Naive B cell (primary cell): ENCODE measurements around the gene REEP1. TPM values are rescaled to one million over a fixed set of nuclear protein-coding genes. Genes with fewer than 3 reads are reported as not detected.
A peak's percentile ranks its signal among the peaks of the same experiment; 100 is the strongest.

Source experiments
- ATAC-seq, 2 donors: fragments of 150-1000 bp; cut with Tn5 transposase; 2 replicates each; pipeline ENCODE4 v1.10.0; 2021; ENCODE audit warnings: low read depth in 2 of 2, mild to moderate bottlenecking in 2 of 2, moderate library complexity in 2 of 2
- DNase-seq: peaks from one replicate; pipeline ENCODE4 v3.0.0; 2022
- H3K27ac Mint-ChIP-seq, 6 donors: one replicate each; pipeline ENCODE4 v1.8.0; 2020 to 2022; ENCODE audit warnings: mild to moderate bottlenecking in 6 of 6, mixed read lengths in 6 of 6, moderate library complexity in 5 of 6, inconsistent platforms in 2 of 6
- H3K27me3 Mint-ChIP-seq, 3 donors: one replicate each; pipeline ENCODE4 v1.8.0; 2021 to 2022; ENCODE audit warnings: mixed read lengths in 3 of 3, mild to moderate bottlenecking in 1 of 3
- H3K36me3 Mint-ChIP-seq, 2 donors: one replicate each; pipeline ENCODE4 v1.8.0; 2020 to 2022; ENCODE audit warnings: mixed read lengths in 2 of 2, inconsistent platforms in 1 of 2, mild to moderate bottlenecking in 1 of 2
- H3K4me1 Mint-ChIP-seq, 3 donors: one replicate each; pipeline ENCODE4 v1.8.0; 2020 to 2022; ENCODE audit warnings: mixed read lengths in 3 of 3, inconsistent platforms in 1 of 3, mild to moderate bottlenecking in 1 of 3, moderate library complexity in 1 of 3
- H3K4me3 Mint-ChIP-seq, 8 donors: one replicate each; pipeline ENCODE4 v1.8.0; 2020 to 2022; ENCODE audit warnings: mild to moderate bottlenecking in 8 of 8, mixed read lengths in 8 of 8, moderate library complexity in 8 of 8, inconsistent platforms in 2 of 8
- H3K9me3 Mint-ChIP-seq, 7 donors: one replicate each; pipeline ENCODE4 v1.8.0; 2020 to 2022; ENCODE audit warnings: mixed read lengths in 7 of 7, mild to moderate bottlenecking in 5 of 7, inconsistent platforms in 2 of 7, moderate library complexity in 1 of 7
- polyA plus RNA-seq, 6 donors: library from polyadenylated mRNA; unstranded; fragments of 300-500 nt; fragmentation: Illumina TruSeq; gene quantifications; one replicate each; pipeline ENCODE4 v1.2.3, GENCODE V29; 2021; ENCODE audit warnings: low read depth in 6 of 6

The REEP1 gene
- polyA plus RNA-seq, 6 donors from 2014 or later: 0.11 TPM; not detected in 5

- ATAC-seq: peak; percentile 88 to 92
- Mint-ChIP-seq H3K4me1 (peaks cover 34 to 70% (median 55%) of the 10 kb centered on the region in 3 donors), H3K36me3 (no peaks in the 10 kb centered on the region)
These were observed 142.2 kb downstream of the REEP1 start, which contains the start of gene IMMT for GRCh38 chr2:86195055-86195807. Gene IMMT, minus strand, starts transcription at chr2:86195462. Its CDS starts 80 bp downstream, at chr2:86195382.

GRCh38 chr2:86194751-86195054, 142.7 kb downstream of the REEP1 start:
- Mint-ChIP-seq H3K9me3 (no peaks in the 10 kb centered on the region), H3K4me3 (peak overlapping the region; percentile 86 to 98 (median 95)), H3K27ac (peak overlapping the region; percentile 91 to 97 (median 93)), H3K4me1 (peaks cover 37 to 68% (median 58%) of the 10 kb centered on the region in 3 donors), H3K36me3 (no peaks in the 10 kb centered on the region), H3K27me3 (no peaks in the 10 kb centered on the region)
- DNase-seq (no peak), ATAC-seq (no peak)

More at GRCh38 chr2:86195055-86195807, 142.2 kb downstream of the REEP1 start, which contains the start of gene IMMT:
- H3K27ac Mint-ChIP-seq: peak within 1 kb of the TSS; percentile 91 to 97 (median 93)
- no peaks in the 10 kb centered on the region for H3K27me3 Mint-ChIP-seq
- H3K9me3 Mint-ChIP-seq: no peaks in the 10 kb centered on the region
- DNase-seq: peak; percentile 88
- peak within 1 kb of the TSS; percentile 86 to 98 (median 95) for H3K4me3 Mint-ChIP-seq

- Mint-ChIP-seq H3K4me3 (peak overlapping the region; percentile 86 to 98 (median 95)), H3K27ac (peak overlapping the region in 5 of 6 donors; percentile 68 to 96 (median 93)), H3K9me3 (no peaks in the 10 kb centered on the region), H3K4me1 (peaks cover 33 to 66% (median 53%) of the 10 kb centered on the region in 3 donors), H3K27me3 (no peaks in the 10 kb centered on the region), H3K36me3 (no peaks in the 10 kb centered on the region)
- DNase-seq (no peak), ATAC-seq (no peak)
These were observed 143.4 kb downstream of the REEP1 start for GRCh38 chr2:86193901-86194567.

DNA sequence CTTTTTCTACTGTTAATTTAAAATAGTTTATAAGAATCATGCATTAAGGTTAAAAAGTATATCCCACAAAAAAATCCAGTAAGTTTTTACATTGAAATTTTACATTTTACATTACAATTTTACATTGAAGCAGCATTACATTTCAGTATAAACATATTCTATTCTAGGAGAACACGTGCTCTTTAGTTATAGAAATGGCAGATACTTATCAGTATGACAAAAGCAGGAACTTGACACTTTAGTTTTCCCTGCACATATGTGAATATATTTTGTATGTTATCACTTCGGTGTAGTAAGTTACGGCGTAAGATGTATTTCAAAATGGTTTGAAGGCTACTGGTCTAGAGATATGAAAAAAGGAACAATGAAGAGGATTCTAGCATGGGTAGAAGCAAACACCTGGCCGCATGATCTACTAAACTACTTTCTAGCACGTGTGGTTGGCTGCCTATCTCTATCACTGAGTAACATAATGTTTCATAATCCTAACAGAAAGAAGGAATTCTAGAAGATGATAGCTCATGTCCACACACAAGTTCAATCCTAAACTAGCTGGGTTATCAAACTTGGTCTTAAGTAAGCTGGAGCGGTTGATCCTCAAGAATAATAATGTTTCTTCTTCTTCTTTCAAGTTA, 147.5 kb downstream of the REEP1 start:
- H3K27me3 Mint-ChIP-seq: no peaks in the 10 kb centered on the region
- peak overlapping the region in 1 of 8 donors; percentile 53 for H3K4me3 Mint-ChIP-seq
- peak overlapping the region in 2 of 6 donors; percentile 49 to 86 for H3K27ac Mint-ChIP-seq
- H3K36me3 Mint-ChIP-seq: no peaks in the 10 kb centered on the region
- H3K9me3 Mint-ChIP-seq: no peaks in the 10 kb centered on the region
- no peak for ATAC-seq
- DNase-seq: no peak
- H3K4me1 Mint-ChIP-seq: peaks cover 51 to 76% (median 64%) of the 10 kb centered on the region in 3 donors

- H3K4me1 Mint-ChIP-seq: peaks cover 41 to 73% (median 59%) of the 10 kb centered on the region in 3 donors
- DNase-seq (no peak), ATAC-seq (no peak)
- H3K9me3 Mint-ChIP-seq: no peaks in the 10 kb centered on the region
- no peaks in the 10 kb centered on the region for H3K27me3 Mint-ChIP-seq
- H3K36me3 Mint-ChIP-seq: no peaks in the 10 kb centered on the region
- H3K4me3 Mint-ChIP-seq: peak overlapping the region in 4 of 8 donors; percentile 7 to 78 (median 70)
- H3K27ac Mint-ChIP-seq: peak overlapping the region in 5 of 6 donors; percentile 68 to 95 (median 92)
These were observed 151.0 kb downstream of the REEP1 start for GRCh38 chr2:86186431-86186830.

DNA sequence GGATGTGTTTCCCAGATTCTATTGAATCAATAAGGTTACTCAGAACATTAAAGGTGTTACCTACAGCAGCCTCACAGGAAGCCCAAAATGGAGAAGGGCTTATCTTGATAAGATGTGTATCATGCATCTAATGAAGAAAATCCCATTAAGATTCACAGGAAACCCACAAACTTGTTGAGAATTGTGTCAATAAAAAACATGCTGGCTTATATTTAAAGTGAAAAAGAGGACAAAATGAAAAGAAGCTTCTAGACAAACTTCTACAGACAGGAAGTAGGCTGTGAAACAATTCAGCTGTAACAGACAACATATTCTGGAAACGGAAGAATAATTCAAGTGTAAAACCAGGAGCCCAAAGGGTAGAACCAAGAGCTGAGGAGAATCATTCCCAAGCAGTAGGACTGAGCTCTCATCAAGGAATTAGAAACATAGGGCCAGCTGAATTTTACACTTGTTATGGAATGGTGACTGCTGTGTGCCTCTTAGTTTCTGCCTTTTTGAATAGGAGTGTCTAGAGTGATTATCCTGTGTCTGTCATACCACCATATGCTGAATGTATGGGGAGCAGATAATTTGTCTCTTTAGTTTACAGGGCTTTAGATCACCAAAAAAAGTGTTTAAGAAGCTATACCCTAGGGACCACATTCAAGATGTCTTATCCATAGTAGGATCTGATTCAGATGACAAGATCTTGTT, 151.8 kb downstream of the REEP1 start:
- DNase-seq (no peak), ATAC-seq (peak; percentile 50 to 73)
- peak overlapping the region; percentile 90 to 96 (median 93) for H3K27ac Mint-ChIP-seq
- H3K4me3 Mint-ChIP-seq: peak overlapping the region in 7 of 8 donors; percentile 63 to 85 (median 78)
- no peaks in the 10 kb centered on the region for H3K36me3 Mint-ChIP-seq
- H3K4me1 Mint-ChIP-seq: peaks cover 41 to 66% (median 56%) of the 10 kb centered on the region in 3 donors
- no peaks in the 10 kb centered on the region for H3K27me3 Mint-ChIP-seq
- no peaks in the 10 kb centered on the region for H3K9me3 Mint-ChIP-seq

DNA sequence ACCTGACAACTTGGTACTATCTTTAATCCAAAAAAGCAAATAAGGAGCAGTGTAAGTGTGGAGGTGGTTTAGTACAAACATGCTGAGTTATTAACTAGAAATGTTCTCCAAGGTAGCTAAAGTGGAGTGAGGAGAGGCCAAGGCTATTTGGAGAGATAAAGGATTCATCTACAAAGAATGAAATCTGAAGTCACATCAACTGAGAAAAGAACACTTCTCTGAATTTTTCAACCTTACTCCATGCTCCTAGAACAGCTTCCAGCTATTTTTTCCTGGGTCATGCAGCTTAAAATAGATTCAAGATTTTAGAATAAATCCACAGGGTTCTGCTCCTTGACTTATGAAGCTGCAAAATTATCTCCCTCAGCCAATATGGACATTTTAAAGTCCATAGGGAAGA, 160.8 kb downstream of the REEP1 start:
- no peak for ATAC-seq

GRCh38 chr2:86175828-86176227, 161.6 kb downstream of the REEP1 start:
- Mint-ChIP-seq H3K27ac (peak overlapping the region in 2 of 6 donors; percentile 4 to 66), H3K4me3 (no peak overlapping the region), H3K36me3 (peaks cover 15 to 34% of the 10 kb centered on the region in 2 donors), H3K9me3 (no peaks in the 10 kb centered on the region), H3K27me3 (no peaks in the 10 kb centered on the region), H3K4me1 (peaks cover 26 to 30% (median 30%) of the 10 kb centered on the region in 3 donors)
- no peak for ATAC-seq
- no peak for DNase-seq

More for the DNA sequence above, 160.8 kb downstream of the REEP1 start:
- no peak for DNase-seq
- Mint-ChIP-seq H3K4me3 (no peak overlapping the region), H3K27me3 (no peaks in the 10 kb centered on the region), H3K9me3 (no peaks in the 10 kb centered on the region), H3K4me1 (peaks cover 26 to 30% (median 30%) of the 10 kb centered on the region in 3 donors), H3K27ac (no peak overlapping the region), H3K36me3 (peaks cover 10 to 34% of the 10 kb centered on the region in 2 donors)

DNA sequence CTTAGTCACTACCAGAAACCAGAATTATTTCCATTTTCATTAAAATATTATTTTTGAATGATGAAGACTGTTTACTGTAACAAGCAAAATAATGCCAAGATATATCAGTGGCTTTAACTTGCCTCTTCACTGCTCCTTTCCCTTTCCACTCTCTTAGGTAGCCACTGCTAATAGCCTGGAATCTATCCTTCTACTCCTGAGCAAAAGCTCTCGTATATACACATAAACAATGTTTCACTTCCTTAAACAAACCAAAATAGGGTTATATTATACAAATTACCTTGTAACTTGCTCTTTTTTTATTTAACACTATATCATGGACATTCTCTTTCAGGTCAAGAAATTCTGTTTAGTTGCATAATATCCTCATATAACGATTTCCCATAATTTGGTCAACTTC, 163.0 kb downstream of the REEP1 start:
- ATAC-seq (peak in 1 of 2 donors; percentile 37), DNase-seq (no peak)
- Mint-ChIP-seq H3K9me3 (no peaks in the 10 kb centered on the region), H3K36me3 (peaks cover 16 to 30% of the 10 kb centered on the region in 2 donors), H3K27ac (peak overlapping the region in 4 of 6 donors; percentile 3 to 58 (median 18)), H3K4me3 (peak overlapping the region in 1 of 8 donors; percentile 51), H3K27me3 (no peaks in the 10 kb centered on the region), H3K4me1 (peaks cover 23 to 30% (median 27%) of the 10 kb centered on the region in 3 donors)

GRCh38 chr2:86172610-86173009, 164.8 kb downstream of the REEP1 start:
- DNase-seq (no peak), ATAC-seq (no peak)
- Mint-ChIP-seq H3K9me3 (no peaks in the 10 kb centered on the region), H3K27me3 (no peaks in the 10 kb centered on the region), H3K4me1 (peaks cover 23 to 40% (median 26%) of the 10 kb centered on the region in 3 donors), H3K36me3 (peaks cover 24 to 39% of the 10 kb centered on the region in 2 donors), H3K4me3 (peak overlapping the region in 1 of 8 donors; percentile 63), H3K27ac (peak overlapping the region in 2 of 6 donors; percentile 77 to 90)

GRCh38 chr2:86171295-86171694, 166.1 kb downstream of the REEP1 start:
- H3K4me1 Mint-ChIP-seq: peaks cover 20 to 37% (median 24%) of the 10 kb centered on the region in 3 donors
- H3K36me3 Mint-ChIP-seq: peaks cover 26 to 39% of the 10 kb centered on the region in 2 donors
- no peak overlapping the region for H3K27ac Mint-ChIP-seq
- H3K4me3 Mint-ChIP-seq: no peak overlapping the region
- ATAC-seq (no peak), DNase-seq (no peak)
- no peaks in the 10 kb centered on the region for H3K9me3 Mint-ChIP-seq
- no peaks in the 10 kb centered on the region for H3K27me3 Mint-ChIP-seq

GRCh38 chr2:86170449-86170848, 167.0 kb downstream of the REEP1 start:
- H3K36me3 Mint-ChIP-seq: peaks cover 26 to 33% of the 10 kb centered on the region in 2 donors
- ATAC-seq: no peak

More at GRCh38 chr2:86170449-86170848, 167.0 kb downstream of the REEP1 start:
- Mint-ChIP-seq H3K4me3 (no peak overlapping the region), H3K9me3 (no peaks in the 10 kb centered on the region), H3K27me3 (no peaks in the 10 kb centered on the region), H3K27ac (no peak overlapping the region), H3K4me1 (peaks cover 16 to 30% (median 17%) of the 10 kb centered on the region in 3 donors)
- DNase-seq: no peak
